ENCODE measurements around the gene CDH1. TPM values are rescaled to one million over a fixed set of nuclear protein-coding genes. Genes with fewer than 3 reads are reported as not detected.

The CDH1 gene
- total RNA-seq (under 1 TPM; 0.18 to 0.37 TPM), polyA plus RNA-seq (0.94 TPM)

DNA sequence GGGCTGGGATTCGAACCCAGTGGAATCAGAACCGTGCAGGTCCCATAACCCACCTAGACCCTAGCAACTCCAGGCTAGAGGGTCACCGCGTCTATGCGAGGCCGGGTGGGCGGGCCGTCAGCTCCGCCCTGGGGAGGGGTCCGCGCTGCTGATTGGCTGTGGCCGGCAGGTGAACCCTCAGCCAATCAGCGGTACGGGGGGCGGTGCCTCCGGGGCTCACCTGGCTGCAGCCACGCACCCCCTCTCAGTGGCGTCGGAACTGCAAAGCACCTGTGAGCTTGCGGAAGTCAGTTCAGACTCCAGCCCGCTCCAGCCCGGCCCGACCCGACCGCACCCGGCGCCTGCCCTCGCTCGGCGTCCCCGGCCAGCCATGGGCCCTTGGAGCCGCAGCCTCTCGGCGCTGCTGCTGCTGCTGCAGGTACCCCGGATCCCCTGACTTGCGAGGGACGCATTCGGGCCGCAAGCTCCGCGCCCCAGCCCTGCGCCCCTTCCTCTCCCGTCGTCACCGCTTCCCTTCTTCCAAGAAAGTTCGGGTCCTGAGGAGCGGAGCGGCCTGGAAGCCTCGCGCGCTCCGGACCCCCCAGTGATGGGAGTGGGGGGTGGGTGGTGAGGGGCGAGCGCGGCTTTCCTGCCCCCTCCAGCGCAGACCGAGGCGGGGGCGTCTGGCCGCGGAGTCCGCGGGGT, at the start of gene CDH1:
TSS of gene CDH1 (plus strand) at position 247 of the 684 bp plus-strand sequence. CDS start at position 371, 124 bp downstream.
- no peaks in the 10 kb centered on the region for H3K9me3 ChIP-seq (ENCODE audit: low read length)
- H3K4me1 ChIP-seq (ENCODE audit: insufficient read depth, low read length): no peaks in the 10 kb centered on the region
- Mint-ChIP-seq H3K36me3 (peaks cover 0 to 2% (median 0%) of the 10 kb centered on the region in 3 donors), H3K4me3 (peak within 1 kb of the TSS in 6 of 7 donors; percentile 13 to 84 (median 68)), H3K27me3 (peaks cover 37 to 50% of the 10 kb centered on the region in 2 donors), H3K27ac (peak within 1 kb of the TSS in 2 of 8 donors; percentile 59 to 70), H3K9me3 (no peaks in the 10 kb centered on the region), H3K4me1 (peaks cover 5 to 14% (median 5%) of the 10 kb centered on the region in 3 donors)
- ChIA-PET CTCF (no interaction called here), POLR2A (no interaction called here)
- H3K4me3 ChIP-seq (ENCODE audit: low read length): no peak within 1 kb of the TSS
- no peaks in the 10 kb centered on the region for H3K36me3 ChIP-seq (ENCODE audit: insufficient read depth, low read length)
- H3K27me3 ChIP-seq (ENCODE audit: insufficient read depth, low read length, poor library complexity, severe bottlenecking): no peaks in the 10 kb centered on the region
- peak in 3 of 5 donors; percentile 7 to 53 (median 11) for DNase-seq
- H3K27ac ChIP-seq (ENCODE audit: low read depth, low read length): no peak within 1 kb of the TSS

DNA sequence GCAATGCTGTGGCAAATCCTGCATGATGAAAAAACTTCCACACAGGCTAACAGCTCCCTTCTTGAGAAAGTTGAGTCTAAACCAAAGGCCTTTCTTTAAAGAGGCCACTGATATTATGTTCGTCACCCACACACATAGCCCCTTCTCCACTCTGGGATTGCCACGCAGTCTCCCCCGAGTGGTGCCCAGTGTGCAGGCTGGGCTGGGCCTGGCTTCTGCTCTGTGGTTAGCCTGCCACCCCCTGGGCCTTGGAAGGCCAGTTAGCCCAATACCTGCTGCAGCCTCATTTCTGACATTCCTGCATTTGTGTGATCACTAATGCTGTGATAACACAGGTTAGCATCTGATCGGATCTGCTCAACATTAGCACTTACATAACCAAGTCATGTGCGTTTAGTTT, 47.2 kb upstream of the CDH1 start:
- no peak for DNase-seq
- Histone ChIP-seq H3K27ac (ENCODE audit: low read depth, low read length) (no peak overlapping the region), H3K9me3 (ENCODE audit: low read length) (no peaks in the 10 kb centered on the region), H3K27me3 (ENCODE audit: insufficient read depth, low read length, poor library complexity, severe bottlenecking) (no peaks in the 10 kb centered on the region), H3K4me3 (ENCODE audit: low read length) (no peak overlapping the region), H3K36me3 (ENCODE audit: insufficient read depth, low read length) (no peaks in the 10 kb centered on the region), H3K4me1 (ENCODE audit: insufficient read depth, low read length) (no peaks in the 10 kb centered on the region)
- ChIA-PET CTCF (no interaction called here), POLR2A (no interaction called here)
- H3K27me3 Mint-ChIP-seq: peaks cover 1 to 7% of the 10 kb centered on the region in 2 donors
- no peaks in the 10 kb centered on the region for H3K4me1 Mint-ChIP-seq
- H3K36me3 Mint-ChIP-seq: no peaks in the 10 kb centered on the region
- H3K9me3 Mint-ChIP-seq: no peaks in the 10 kb centered on the region
- H3K4me3 Mint-ChIP-seq: no peak overlapping the region
- no peak overlapping the region for H3K27ac Mint-ChIP-seq

DNA sequence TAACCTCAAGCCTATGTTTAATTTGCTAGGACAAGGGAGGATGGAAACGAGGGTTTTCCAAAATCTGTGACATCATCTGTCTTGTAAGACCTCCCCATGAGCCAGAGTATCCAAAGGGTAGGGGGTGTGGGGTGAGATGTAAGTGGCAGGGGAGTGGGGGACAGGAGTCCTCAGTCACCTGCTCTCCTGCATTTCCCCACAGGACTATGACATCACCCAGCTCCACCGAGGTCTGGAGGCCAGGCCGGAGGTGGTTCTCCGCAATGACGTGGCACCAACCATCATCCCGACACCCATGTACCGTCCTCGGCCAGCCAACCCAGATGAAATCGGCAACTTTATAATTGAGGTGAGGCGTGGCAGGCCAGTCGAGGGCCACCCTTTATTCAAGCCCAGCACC, 41.5 kb upstream of the CDH1 start:
- no peak for DNase-seq
- Mint-ChIP-seq H3K27me3 (peaks cover 1 to 7% of the 10 kb centered on the region in 2 donors), H3K36me3 (no peaks in the 10 kb centered on the region), H3K27ac (no peak overlapping the region), H3K9me3 (no peaks in the 10 kb centered on the region), H3K4me3 (no peak overlapping the region), H3K4me1 (no peaks in the 10 kb centered on the region)
- Histone ChIP-seq H3K4me3 (ENCODE audit: low read length) (no peak overlapping the region), H3K36me3 (ENCODE audit: insufficient read depth, low read length) (no peaks in the 10 kb centered on the region), H3K9me3 (ENCODE audit: low read length) (no peaks in the 10 kb centered on the region), H3K27ac (ENCODE audit: low read depth, low read length) (no peak overlapping the region), H3K27me3 (ENCODE audit: insufficient read depth, low read length, poor library complexity, severe bottlenecking) (no peaks in the 10 kb centered on the region), H3K4me1 (ENCODE audit: insufficient read depth, low read length) (no peaks in the 10 kb centered on the region)
- CTCF ChIA-PET: interaction anchor here (0.6 kb wide), 1 partner anchor 233 kb away, joined by 4 read pairs; no protein-coding TSS in a partner anchor
- POLR2A ChIA-PET: no interaction called here

DNA sequence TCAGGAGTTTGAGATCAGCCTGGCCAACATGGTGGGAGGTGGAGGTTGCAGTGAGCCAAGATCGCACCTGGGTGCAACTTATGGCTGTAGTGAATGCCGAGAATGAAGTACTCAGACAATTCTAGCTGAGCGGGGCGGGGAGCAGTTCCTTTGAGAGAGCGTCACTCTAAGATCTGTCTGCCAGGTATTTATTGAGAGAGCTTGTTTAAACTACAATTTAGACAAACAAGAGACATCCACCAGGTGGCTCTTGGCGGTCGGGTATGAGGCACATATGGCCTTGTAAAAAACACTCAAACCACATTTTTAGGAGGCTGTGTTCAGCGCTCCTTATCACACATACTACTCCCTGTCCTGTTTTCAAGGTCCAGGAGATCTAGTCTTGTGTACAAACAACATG, 40.6 kb upstream of the CDH1 start:
- Mint-ChIP-seq H3K4me1 (no peaks in the 10 kb centered on the region), H3K4me3 (no peak overlapping the region), H3K27ac (no peak overlapping the region), H3K36me3 (no peaks in the 10 kb centered on the region), H3K9me3 (no peaks in the 10 kb centered on the region), H3K27me3 (peaks cover 1 to 7% of the 10 kb centered on the region in 2 donors)
- ChIA-PET CTCF (interaction anchor here (0.6 kb wide), 1 partner anchor 1171 kb away, joined by 3 read pairs; no protein-coding TSS in a partner anchor), POLR2A (no interaction called here)
- Histone ChIP-seq H3K27ac (ENCODE audit: low read depth, low read length) (no peak overlapping the region), H3K36me3 (ENCODE audit: insufficient read depth, low read length) (no peaks in the 10 kb centered on the region), H3K27me3 (ENCODE audit: insufficient read depth, low read length, poor library complexity, severe bottlenecking) (no peaks in the 10 kb centered on the region), H3K9me3 (ENCODE audit: low read length) (no peaks in the 10 kb centered on the region), H3K4me3 (ENCODE audit: low read length) (no peak overlapping the region), H3K4me1 (ENCODE audit: insufficient read depth, low read length) (no peaks in the 10 kb centered on the region)
- DNase-seq: no peak

DNA sequence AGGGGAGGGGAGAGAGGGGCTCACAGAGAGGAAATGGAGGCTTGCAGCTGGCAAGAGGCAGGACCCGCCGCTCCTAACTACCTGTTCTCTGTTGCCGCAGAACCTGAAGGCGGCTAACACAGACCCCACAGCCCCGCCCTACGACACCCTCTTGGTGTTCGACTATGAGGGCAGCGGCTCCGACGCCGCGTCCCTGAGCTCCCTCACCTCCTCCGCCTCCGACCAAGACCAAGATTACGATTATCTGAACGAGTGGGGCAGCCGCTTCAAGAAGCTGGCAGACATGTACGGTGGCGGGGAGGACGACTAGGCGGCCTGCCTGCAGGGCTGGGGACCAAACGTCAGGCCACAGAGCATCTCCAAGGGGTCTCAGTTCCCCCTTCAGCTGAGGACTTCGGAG, 39.0 kb upstream of the CDH1 start:
- H3K36me3 ChIP-seq (ENCODE audit: insufficient read depth, low read length): no peaks in the 10 kb centered on the region
- no peak overlapping the region for H3K27ac ChIP-seq (ENCODE audit: low read depth, low read length)
- no peaks in the 10 kb centered on the region for H3K27me3 ChIP-seq (ENCODE audit: insufficient read depth, low read length, poor library complexity, severe bottlenecking)
- H3K27ac Mint-ChIP-seq: no peak overlapping the region
- ChIA-PET CTCF (interaction anchor here (1.1 kb wide), 1 partner anchor 102 kb away, joined by 3 read pairs; no protein-coding TSS in a partner anchor), POLR2A (no interaction called here)
- H3K4me1 Mint-ChIP-seq: no peaks in the 10 kb centered on the region
- H3K36me3 Mint-ChIP-seq: no peaks in the 10 kb centered on the region
- H3K4me1 ChIP-seq (ENCODE audit: insufficient read depth, low read length): no peaks in the 10 kb centered on the region
- H3K4me3 Mint-ChIP-seq: no peak overlapping the region
- no peaks in the 10 kb centered on the region for H3K9me3 Mint-ChIP-seq
- H3K27me3 Mint-ChIP-seq: peaks cover 0 to 5% of the 10 kb centered on the region in 2 donors
- DNase-seq: no peak
- no peak overlapping the region for H3K4me3 ChIP-seq (ENCODE audit: low read length)
- no peaks in the 10 kb centered on the region for H3K9me3 ChIP-seq (ENCODE audit: low read length)

DNA sequence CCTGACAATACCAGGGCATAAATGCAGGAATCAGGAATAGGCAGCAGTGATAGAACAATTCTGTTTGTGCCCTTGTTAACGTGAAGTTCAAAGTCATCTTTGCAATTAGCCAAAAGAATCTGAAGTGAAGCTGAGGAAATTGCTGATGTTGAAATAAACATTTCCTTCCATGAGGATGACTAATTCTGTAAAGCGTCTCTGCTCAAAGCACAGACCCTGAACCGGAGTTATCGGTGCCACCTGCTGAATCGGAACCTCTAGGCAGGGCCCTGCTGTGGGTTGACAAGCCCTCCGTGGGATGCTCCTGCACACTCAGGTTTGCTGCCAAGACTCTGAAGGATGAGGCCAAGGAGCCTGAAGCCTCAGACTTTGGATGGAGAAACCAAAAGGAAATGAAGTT, 37.0 kb upstream of the CDH1 start:
- no peak overlapping the region for H3K27ac Mint-ChIP-seq
- Histone ChIP-seq H3K4me1 (ENCODE audit: insufficient read depth, low read length) (no peaks in the 10 kb centered on the region), H3K27ac (ENCODE audit: low read depth, low read length) (no peak overlapping the region), H3K27me3 (ENCODE audit: insufficient read depth, low read length, poor library complexity, severe bottlenecking) (no peaks in the 10 kb centered on the region), H3K36me3 (ENCODE audit: insufficient read depth, low read length) (no peaks in the 10 kb centered on the region), H3K4me3 (ENCODE audit: low read length) (no peak overlapping the region), H3K9me3 (ENCODE audit: low read length) (no peaks in the 10 kb centered on the region)
- ChIA-PET CTCF (no interaction called here), POLR2A (no interaction called here)
- no peaks in the 10 kb centered on the region for H3K27me3 Mint-ChIP-seq
- H3K4me1 Mint-ChIP-seq: peaks cover 0 to 4% (median 0%) of the 10 kb centered on the region in 3 donors
- no peaks in the 10 kb centered on the region for H3K9me3 Mint-ChIP-seq
- no peak for DNase-seq
- H3K4me3 Mint-ChIP-seq: no peak overlapping the region
- H3K36me3 Mint-ChIP-seq: no peaks in the 10 kb centered on the region

DNA sequence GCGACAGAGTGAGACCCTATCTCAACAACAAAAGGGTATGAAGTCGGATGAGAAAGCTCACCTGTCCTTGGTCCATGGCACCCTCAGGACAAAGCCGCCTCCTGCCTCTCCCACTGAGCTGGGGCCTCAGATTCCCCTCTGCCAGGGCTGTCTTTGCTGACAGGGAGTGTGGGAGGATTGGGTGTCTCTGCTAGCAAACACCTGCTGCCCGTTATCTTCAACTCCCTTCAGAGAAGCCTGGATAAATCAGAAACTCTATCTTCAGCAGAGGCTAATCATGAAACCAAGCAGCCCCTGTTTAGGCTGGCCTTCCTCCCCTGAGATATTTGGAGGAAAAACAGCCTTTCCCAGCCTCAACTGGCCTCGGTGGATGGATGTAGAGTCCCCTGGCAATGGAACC, 36.3 kb upstream of the CDH1 start:
- DNase-seq: no peak
- Mint-ChIP-seq H3K27ac (no peak overlapping the region), H3K9me3 (no peaks in the 10 kb centered on the region), H3K36me3 (no peaks in the 10 kb centered on the region), H3K4me1 (peaks cover 0 to 4% (median 0%) of the 10 kb centered on the region in 3 donors), H3K27me3 (no peaks in the 10 kb centered on the region), H3K4me3 (no peak overlapping the region)
- POLR2A ChIA-PET: no interaction called here
- Histone ChIP-seq H3K27me3 (ENCODE audit: insufficient read depth, low read length, poor library complexity, severe bottlenecking) (no peaks in the 10 kb centered on the region), H3K36me3 (ENCODE audit: insufficient read depth, low read length) (no peaks in the 10 kb centered on the region), H3K4me3 (ENCODE audit: low read length) (no peak overlapping the region), H3K4me1 (ENCODE audit: insufficient read depth, low read length) (no peaks in the 10 kb centered on the region), H3K27ac (ENCODE audit: low read depth, low read length) (no peak overlapping the region), H3K9me3 (ENCODE audit: low read length) (no peaks in the 10 kb centered on the region)
- CTCF ChIA-PET: no interaction called here

DNA sequence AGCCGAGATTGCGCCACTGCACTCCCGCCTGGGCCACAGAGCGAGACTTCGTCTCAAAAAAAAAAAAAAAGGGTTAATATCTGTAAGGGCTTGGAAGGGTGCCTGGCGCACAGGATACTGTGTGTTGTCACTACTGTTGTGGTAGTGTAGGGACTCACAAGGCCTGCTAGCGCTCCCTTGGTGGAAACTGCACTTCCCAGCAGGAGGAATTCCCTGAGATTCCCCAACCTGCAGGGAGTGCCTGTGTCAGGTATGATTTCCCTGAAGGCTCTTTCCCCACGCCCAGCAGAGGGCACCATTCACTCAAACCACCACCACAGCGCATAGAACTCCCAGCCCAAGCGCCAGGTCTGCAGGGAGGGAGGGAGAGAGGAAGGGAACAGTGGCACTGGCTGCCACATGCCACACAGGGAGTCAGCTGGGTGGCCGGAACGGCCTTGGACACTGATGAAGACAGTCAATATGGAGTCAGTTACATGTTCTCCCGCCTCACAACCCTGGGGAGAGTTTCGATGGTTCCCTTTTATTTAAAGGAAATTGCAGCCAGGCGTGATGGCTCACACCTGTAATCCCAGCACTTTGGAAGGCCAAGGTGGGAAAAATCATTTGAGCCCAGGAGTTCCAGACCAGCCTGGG, 32.7 kb upstream of the CDH1 start:
- Histone ChIP-seq H3K36me3 (ENCODE audit: insufficient read depth, low read length) (no peaks in the 10 kb centered on the region), H3K9me3 (ENCODE audit: low read length) (no peaks in the 10 kb centered on the region), H3K27ac (ENCODE audit: low read depth, low read length) (no peak overlapping the region), H3K4me3 (ENCODE audit: low read length) (no peak overlapping the region), H3K27me3 (ENCODE audit: insufficient read depth, low read length, poor library complexity, severe bottlenecking) (no peaks in the 10 kb centered on the region), H3K4me1 (ENCODE audit: insufficient read depth, low read length) (no peaks in the 10 kb centered on the region)
- Mint-ChIP-seq H3K36me3 (no peaks in the 10 kb centered on the region), H3K27ac (no peak overlapping the region), H3K9me3 (no peaks in the 10 kb centered on the region), H3K27me3 (peaks cover 0 to 2% of the 10 kb centered on the region in 2 donors), H3K4me1 (peaks cover 0 to 4% (median 0%) of the 10 kb centered on the region in 3 donors), H3K4me3 (no peak overlapping the region)
- CTCF ChIA-PET: interaction anchor here (1.2 to 1.3 kb wide), 2 partner anchors 96 to 169 kb away, joined by 3 read pairs; no protein-coding TSS in a partner anchor
- POLR2A ChIA-PET: no interaction called here
- DNase-seq: peak; percentile 17 to 67 (median 29)
